Activated CD4-positive, CD25-positive, alpha-beta regulatory T cell treated with anti-CD3 and anti-CD28 coated beads, Interleukin-2, amount 50 U/mL, for 16 hours (primary cell): ENCODE results near the gene TFEB.

Experiments used
- DNase-seq: peaks from one replicate; pipeline ENCODE4 v3.0.0-alpha.2; 2020; ENCODE audit warnings: low read depth, low spot score

Gene TFEB

DNA sequence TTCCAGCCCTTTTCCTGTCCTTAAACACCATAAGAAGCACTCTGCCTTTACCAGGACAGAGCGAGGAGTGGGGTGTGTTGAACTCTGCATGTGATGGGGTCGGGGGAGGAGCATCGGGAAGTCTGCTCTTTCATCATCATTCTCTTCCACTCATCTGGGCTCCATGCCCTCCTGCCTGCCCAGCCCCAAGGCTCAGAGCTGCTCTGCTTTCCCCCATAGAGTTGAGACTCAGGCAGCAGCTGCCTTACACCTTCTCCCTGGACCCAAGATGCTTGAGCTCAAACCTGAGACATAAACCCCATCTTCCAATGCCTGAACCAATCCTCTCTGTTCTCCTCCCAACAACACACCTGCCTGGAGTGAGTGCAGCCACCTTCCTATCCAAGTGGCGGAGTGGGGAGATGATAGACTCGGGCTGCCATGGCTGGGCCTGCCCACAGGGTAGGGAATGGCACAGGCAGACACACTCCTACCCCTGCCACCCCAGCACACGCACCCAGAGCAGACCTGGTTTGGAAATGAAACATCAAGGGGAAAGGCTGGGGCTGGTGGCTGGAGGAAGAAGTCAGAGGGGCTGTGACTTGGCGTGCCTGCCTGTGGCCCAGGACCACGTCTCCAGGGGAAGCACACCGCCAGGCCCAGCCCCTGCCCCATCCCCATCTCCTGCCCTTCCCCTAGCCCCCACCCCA lies 28.4 kb downstream of the TFEB start:
- DNase-seq: no peak

GRCh38 chr6:41705996-41706835 lies 29.2 kb downstream of the TFEB start:
- DNase-seq: peak; percentile 50

DNA sequence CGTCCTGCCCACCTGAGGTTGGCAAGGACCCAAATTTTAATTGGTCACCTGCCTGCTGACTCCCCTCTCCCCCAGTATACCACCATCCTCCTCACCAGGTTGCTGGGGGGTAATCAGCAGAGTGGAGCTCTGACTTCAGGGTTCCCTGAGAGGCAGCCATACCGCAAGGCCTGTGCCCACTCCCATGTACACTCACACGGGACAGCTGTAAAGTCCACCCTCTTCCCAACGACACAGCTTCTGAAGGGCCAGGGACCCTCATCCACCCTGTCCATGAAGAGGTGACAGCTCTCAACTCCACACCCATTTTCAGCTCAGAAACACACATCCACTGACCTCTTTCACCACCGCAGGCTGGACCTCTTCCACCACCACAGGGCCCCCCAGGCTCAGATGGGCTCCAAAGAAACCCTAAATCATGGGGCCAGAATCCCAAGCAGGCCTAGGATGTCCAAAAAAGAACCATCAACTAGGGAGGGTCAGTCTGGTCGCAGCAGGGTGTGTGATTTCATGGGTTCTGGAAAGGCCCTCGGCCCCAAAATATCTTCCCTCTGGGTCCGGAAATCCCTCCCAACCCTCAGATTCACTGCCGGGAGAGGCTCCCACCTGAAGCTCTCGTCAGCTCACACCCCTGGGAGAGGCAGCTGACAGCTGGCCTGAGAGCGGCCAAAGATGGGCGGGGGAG lies 30.0 kb downstream of the TFEB start:
- no peak for DNase-seq

DNA sequence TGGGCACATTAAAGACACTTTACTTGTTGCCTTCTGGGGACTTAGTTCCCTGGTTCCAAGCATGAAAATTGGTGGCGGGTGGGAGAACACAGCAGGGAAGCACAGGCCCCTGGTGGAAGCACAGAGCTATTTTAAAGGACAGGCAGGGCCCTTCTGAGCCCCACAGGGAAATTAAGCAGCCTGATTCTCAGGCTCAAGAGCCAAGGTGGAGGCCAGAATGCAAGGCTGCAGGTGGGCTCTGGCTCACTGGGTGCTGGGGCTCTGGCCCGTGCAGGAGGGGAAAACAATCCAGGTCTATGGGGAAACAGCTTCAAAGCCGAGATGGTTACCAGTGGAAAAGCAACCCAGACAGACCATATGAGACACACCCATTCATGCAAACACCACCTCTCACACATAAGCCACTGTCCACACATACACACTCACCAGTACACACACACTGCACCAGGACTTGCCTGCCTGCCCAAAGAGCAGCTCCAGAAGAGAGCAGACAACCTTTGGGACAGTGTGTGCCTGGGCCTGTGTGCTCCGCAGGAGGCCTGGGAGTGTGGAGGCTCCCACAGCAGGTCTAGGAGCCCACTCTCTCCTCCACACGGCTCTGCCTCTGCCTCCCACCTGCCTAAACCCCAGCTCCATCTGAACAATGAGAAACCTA lies 30.6 kb downstream of the TFEB start:
- DNase-seq: no peak

DNA sequence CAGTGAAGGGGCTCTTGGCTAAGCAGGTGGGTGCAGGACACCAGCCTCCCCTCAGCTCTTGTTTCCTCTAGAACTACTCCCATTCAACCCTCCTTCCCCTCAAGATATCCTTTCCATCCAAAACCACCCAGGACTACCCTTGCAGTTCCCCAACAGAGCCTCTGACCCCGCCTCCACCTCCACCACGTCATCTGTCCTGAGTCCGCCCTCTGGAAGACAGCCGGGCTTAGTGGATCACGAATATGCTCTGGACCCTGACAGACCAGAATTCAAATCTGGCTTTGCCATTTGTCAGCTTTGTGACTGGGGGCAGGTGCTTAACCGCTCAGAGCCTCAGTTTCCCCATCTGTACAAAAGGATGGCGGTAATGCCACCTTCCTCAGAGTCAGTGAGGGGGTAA lies 31.4 kb downstream of the TFEB start:
- DNase-seq: no peak

GRCh38 chr6:41702771-41703494 lies 32.5 kb downstream of the TFEB start:
- DNase-seq: no peak

DNA sequence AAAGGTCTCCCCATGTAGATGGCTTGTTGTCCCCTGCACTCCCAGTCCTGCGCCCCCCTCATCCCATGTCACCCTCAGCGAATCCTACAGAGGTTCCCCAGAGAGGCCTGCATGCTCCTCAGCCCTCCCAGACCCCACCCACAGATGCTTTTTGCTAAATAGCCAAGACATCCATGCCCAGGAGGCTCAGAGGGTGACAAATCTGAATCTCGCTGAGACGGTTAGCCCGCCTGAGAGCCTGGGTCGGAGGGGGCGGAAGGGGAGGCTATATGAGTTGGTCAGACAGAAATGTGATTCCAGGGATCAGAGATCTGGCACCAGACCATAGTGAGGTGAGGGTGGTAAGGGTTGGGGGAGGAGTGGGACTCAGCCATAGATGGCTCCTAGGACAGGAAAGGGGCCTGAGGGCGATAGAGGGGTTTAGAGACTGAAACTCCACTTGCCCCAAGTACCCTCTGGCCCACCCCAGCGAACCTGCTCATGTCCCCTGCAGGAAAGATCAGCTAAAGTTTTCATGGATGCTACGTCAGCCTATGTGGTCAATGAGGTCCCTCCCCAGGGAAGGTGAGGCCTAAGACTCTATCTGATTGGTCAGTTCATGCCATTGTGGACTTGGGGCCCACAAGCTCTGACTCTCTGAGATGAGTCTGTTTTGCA lies 33.2 kb downstream of the TFEB start:
- no peak for DNase-seq

DNA sequence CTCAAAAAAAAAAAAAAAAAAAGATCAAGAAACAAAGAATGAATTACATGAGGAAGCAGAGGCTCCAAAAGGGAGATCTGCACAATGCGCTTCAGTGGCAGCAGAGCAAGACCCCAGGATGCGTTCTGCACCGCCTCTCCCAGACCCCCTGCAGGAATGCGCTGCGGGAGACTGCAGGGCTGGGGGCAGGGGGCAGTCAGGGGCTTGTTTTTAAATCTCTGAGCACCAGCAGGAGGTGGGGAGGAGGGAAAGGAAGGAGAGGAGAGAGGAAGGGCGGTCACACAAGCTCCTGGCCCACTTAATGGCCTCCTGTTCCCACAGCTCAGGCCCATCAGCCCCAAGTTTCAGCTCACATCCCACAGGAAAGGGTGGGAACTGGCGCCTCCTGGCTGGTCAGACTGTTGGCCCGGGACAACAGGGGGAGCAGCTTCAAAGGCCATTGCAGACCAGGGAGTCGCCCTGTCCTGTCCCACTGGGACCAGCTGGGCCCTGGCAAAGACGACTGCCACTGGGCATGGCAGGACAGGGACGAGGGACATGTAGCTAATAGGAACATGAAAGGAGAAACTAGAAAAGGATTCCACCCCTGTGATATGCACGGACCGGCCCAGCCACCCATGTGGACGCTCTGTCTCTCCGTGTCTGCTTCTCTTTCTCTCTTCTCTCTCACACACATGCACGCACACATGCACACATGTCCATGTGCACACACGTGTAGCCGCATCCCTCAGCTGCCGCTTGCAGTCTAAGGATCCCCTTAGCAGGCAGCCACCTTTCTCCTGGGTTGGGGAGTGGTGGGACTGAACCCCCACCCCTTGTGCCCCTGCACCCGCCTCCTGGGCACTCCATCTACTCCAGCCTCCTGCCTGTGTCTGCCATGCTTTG lies 34.7 kb downstream of the TFEB start:
- no peak for DNase-seq

GRCh38 chr6:41699063-41699462 lies 36.3 kb downstream of the TFEB start:
- DNase-seq: no peak

DNA sequence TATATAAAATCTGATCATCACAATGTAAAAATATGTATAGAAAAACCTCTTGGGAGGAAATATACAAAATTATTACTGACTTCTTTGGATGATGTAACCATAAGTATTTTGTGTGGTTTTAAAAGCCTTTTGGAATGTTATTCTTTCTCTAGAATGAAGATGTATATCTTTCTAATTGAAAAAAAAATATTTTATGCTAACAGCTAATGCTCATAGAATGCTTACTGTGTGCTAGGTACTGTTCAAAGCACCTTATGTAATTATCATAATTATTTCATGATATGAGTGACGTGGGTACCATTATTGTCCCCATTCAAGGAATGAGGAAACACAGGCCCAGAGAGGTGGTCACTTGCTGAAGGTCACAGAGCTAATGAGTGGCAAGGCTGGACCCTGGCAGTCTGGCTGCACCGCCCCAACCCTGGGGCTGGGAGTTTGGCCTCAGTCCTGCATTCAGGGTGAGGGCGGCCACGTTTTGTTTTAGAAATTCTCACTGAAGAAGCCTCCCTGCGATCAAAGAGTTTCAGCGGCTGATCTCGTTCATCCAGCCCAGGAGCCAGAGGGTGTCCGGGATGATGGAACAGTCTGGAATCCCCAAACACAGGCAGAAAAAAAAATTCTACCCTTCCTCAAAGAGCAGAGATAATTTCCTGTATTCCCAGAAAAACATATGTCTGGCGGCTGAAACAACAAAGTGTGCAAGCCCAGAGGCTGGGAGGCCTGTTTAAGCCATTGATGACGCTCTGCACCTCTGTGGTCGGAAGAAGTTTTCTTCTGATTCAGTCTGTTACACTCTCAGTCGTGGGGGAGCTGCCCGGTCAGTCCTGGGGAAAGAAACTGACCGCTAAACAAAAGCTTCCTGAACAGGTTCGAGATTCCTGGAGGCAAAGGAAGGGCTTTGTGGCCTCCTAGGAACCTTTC lies 37.3 kb downstream of the TFEB start:
- no peak for DNase-seq

DNA sequence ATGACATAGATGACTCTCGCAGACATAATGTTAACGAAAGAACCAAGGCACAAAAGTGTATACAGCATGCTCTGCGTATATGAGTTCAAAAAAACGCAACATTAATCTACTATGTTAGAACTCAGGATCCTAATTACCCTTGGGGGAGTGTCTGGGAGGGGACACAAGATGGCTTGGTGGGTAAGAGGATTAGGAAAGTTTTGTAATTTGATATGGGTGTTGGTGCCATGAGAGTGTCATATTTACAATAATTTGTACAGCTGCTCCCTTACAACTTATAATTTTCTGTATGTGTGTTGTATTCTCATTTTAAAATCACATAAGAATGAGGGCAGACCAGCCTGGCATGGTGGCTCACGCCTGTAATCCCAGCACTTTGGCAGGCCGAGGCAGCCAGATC lies 38.6 kb downstream of the TFEB start:
- no peak for DNase-seq

DNA sequence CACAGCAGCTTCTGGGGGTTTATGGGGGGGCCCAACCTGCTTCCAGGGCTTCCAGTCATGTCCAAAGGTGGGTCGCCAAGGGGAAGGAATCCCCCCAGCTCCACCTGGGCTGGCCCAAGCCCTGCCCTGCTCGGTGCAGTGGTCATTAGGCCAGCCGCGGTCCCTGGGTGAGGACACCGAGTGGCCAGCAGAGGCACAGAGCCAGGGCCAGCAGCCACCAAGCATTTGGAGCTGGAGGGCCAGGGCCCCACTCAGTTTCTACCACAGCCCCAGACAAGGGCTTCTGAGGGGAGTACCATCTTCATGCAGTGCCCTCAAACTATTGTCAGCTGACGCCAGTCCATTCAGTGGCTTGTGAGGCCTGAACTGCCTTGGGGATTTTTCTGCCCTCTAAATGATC lies 39.6 kb downstream of the TFEB start:
- no peak for DNase-seq

DNA sequence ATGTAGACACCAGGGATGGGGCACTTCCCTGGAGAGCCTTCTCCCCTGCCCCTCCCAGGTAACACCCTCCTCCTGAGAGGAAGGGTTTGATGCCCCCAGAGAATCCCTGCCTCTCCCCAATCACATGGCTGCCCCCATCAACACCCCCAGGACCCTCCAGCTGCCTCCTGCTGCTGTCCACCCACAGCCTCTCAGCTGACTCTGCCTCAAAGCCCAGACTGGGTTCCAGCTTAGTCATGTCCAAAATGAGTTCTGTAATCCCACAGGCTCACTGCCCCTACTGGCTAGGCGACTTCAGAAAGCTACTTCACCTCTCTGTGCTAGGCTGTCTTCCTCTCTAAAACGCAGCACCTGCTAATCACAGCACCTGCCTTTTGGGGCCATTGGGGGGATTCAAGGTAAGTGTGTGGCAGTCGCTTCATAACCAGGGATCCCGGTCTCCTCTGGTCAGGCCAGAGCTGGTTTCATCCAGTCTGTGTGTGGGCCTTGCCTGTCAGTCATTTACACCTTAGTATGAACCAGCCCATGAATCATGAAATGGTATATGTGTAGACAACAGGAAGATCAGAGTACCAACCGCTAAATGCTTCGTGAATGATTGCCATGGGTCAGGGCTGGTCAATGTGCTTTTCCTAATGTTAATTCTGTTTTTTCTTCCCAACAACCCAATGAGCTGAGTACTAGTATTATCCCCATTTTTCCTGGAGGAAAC lies 40.4 kb downstream of the TFEB start:
- DNase-seq: no peak

DNA sequence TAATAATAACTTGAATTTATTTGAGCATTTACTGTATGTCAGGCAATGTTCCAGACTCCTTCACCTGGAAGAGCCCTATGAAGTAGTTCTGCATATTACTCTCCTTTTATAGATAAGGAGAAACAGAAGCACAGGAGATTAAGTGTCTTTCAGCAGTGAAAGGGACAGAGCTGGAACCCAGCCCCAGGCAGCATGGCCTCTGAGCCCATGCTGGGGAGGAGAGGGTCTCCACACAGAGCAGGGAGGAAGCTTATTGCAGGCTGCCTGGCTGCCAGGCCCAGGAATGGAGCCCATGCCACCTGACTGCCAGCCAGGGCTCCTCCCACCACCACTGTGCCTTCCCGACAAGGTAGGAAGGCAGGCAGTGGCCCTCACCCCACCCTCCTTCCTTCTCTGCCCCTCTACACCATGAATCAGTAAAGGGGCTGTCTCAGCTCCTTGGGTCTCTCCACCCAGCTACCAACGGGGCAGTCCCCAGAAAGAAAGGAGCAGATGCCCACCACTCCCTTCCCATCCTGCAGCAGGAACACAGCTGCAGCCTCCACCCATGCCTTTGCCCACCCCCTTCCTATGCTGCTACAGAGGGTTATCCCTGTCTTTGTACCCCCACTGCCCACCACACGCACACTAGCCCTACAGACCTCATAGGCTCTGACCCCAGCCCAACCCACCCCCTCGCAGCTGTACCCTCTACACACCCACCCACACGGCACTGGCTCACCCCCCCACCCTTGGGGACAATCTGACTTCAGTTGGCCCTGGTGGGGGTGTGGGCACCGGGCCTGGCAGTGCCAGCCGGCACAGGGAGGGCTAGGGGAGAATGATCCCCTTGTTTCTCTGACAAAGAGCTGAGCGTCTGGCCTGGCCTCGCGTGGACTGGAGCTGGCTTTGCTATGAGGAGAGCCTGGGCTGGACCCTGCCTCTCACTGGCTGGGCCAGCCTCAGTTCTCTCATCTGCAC lies 41.8 kb downstream of the TFEB start:
- no peak for DNase-seq

GRCh38 chr6:41692730-41693129 lies 42.7 kb downstream of the TFEB start:
- DNase-seq: no peak

DNA sequence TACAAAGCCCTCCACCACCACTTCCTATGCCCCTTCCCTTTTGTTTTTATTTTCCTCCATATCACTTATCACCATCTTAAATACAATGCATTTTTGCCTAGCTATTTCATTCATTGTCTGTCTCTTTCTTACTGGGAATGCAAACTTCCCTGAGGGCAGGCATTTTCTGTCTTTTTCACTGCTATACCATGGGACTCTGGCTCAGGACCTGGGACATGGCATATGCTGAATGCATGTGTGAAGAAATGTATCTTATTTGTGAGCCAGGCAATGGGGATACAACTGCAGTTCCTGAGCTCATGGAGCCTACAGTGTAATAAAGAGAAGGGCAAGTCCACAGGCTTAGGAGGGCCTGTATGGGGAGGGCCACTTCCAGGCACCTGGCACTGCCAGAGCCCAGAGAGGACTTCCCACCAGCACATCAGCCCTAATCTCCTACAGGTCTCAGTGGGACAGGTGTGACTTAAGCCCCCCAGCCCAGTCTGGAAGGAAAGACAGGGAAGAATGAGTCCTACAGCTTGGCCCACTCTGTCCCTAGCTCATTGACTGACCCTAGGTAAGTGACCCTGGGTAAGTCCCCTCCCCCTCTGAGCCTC lies 43.2 kb downstream of the TFEB start:
- no peak for DNase-seq
